GM21529 (cell line): Measurements from ENCODE around the gene OR2F2.

Experiments
- ATAC-seq: cut with Tn5 transposase; IDR thresholded peaks from one replicate; pipeline ENCODE4 v1.9.1; 2021; ENCODE audit not compliant: unreplicated experiment

OR2F2 gene

GRCh38 chr7:143975617-143976016, 40.6 kb downstream of the OR2F2 start:
- no peak for ATAC-seq

- ATAC-seq: no peak
These were observed 43.6 kb downstream of the OR2F2 start for GRCh38 chr7:143978585-143978984.

GRCh38 chr7:143979359-143979758, 44.3 kb downstream of the OR2F2 start:
- no peak for ATAC-seq

- ATAC-seq: no peak
These were observed 45.0 kb downstream of the OR2F2 start for GRCh38 chr7:143979998-143980397.

- no peak for ATAC-seq
These were observed 45.9 kb downstream of the OR2F2 start for GRCh38 chr7:143980746-143981510.

- ATAC-seq: no peak
These were observed 48.9 kb downstream of the OR2F2 start for GRCh38 chr7:143983960-143984359.
